ENCODE measurements around the gene RBM38. TPM values are rescaled to one million over a fixed set of nuclear protein-coding genes. Genes with fewer than 3 reads are reported as not detected.

RBM38 gene
- total RNA-seq, 2 experiments from 2014 or later = 142 to 144 TPM

DNA sequence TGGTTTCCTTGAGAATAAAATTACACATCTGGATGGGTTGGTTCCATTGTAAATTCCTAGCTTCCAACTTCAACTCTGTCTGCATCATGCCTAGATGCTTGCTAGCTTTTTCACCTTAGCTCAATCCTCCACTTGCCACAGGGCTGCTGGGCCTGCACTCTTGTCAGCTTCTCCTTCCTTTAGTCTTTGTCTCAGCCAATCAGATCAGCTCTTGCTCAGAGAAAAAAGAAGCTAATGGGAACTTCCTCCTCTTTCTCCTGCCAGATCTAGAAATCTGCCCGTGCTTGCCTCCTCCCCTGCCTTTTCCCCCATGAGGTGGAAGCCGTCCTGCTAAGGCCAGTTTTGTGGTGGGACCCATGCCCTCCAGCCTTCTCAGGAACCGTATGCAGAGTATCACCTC is 21.6 kb upstream of the RBM38 start:
- DNase-seq = no peak
- H3K36me3 Mint-ChIP-seq = peaks cover 19% of the 10 kb centered on the region
- no peak overlapping the region for H3K27ac Mint-ChIP-seq
- H3K9me3 Mint-ChIP-seq = no peaks in the 10 kb centered on the region
- H3K4me3 Mint-ChIP-seq = no peak overlapping the region
- H3K27me3 Mint-ChIP-seq = no peaks in the 10 kb centered on the region
- H3K4me1 Mint-ChIP-seq = peaks cover 12% of the 10 kb centered on the region

DNA sequence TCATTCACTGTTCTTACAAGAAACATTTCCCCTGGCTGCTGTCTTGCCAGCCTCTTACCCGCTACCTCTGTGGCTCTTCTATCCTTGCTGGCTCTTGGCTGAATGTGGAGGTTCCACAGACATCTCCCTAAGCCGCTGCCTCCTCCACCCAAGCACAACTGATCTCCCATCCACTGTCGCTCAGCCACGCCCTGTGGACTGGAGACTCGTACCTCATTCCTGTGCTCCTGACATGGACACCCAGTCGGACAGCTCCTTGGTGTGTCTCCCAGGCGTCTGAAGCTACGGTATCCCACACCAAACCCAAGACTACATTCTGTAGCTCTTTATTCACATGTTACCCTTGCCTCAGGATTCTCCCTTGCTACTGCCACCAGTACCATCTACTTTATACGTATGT is 20.9 kb upstream of the RBM38 start:
- H3K4me1 Mint-ChIP-seq = peaks cover 17% of the 10 kb centered on the region
- no peaks in the 10 kb centered on the region for H3K27me3 Mint-ChIP-seq
- no peak overlapping the region for H3K4me3 Mint-ChIP-seq
- DNase-seq = no peak
- H3K36me3 Mint-ChIP-seq = peaks cover 23% of the 10 kb centered on the region
- H3K9me3 Mint-ChIP-seq = no peaks in the 10 kb centered on the region
- H3K27ac Mint-ChIP-seq = no peak overlapping the region

DNA sequence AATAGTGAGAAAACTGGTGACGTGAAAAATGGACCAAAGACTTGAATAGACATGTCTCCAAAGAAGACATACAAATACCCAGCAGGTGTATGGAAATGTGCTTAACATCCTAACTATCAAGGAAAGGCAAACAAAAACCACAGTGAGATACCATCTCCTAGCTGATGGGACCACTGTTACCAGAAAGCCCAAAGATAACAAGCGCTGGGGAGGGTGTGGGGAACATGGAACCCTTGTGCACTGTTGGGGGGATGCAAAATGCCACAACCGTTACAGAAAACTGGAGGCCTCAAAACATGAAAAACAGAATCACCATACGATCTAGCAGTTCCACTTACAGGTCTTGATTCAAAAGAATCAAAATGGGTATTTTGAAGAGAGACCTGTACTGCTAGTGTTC is 19.8 kb upstream of the RBM38 start:
- Mint-ChIP-seq H3K4me1 (peaks cover 19% of the 10 kb centered on the region), H3K4me3 (no peak overlapping the region), H3K27ac (no peak overlapping the region), H3K36me3 (peaks cover 27% of the 10 kb centered on the region), H3K9me3 (no peaks in the 10 kb centered on the region), H3K27me3 (no peaks in the 10 kb centered on the region)
- no peak for DNase-seq

- H3K36me3 Mint-ChIP-seq = peaks cover 31% of the 10 kb centered on the region
These were observed 19.0 kb upstream of the RBM38 start for GRCh38 chr20:57372157-57372556.

DNA sequence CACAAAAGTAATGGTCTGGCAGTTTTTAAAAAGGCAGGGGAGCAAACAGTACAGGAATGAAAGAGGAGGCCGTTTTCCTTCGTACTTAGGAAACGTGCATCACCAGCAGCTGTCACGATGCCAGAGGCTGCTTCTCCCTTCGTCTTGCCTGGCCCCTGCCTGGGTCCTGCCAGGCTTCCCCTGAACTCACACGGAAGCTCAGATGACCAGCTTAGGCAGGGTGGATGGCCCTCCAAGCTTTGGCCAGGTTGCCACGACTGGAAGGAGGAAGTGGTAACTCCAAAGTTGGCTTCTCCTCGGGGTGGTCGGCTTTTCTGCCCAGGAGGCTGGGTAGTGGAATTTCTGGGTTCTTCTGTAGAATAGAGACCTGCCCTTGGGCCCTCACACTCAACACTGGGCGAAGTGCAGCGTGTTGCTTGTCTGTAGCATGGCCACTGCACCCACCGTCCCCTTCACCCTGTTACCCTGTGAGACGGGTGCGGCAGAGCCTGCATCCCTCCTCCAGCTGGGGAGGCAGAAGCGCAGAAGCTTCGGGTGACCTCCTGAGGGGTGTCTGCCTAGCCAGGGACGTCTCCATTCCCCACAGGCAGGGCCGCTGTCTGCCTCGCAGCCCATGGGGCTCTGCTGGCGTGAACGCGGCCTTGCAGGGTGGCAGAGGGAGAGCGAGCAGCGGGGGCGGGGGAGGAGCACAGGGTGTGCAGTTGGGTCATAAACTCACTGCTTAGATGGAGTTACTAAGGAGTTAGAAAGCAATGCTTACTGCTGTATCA is 18.4 kb upstream of the RBM38 start:
- H3K27me3 Mint-ChIP-seq = no peaks in the 10 kb centered on the region
- peaks cover 22% of the 10 kb centered on the region for H3K4me1 Mint-ChIP-seq
- peaks cover 33% of the 10 kb centered on the region for H3K36me3 Mint-ChIP-seq

More at GRCh38 chr20:57372157-57372556, 19.0 kb upstream of the RBM38 start:
- H3K9me3 Mint-ChIP-seq = no peaks in the 10 kb centered on the region
- DNase-seq = no peak
- no peak overlapping the region for H3K27ac Mint-ChIP-seq
- H3K4me3 Mint-ChIP-seq = no peak overlapping the region
- peaks cover 19% of the 10 kb centered on the region for H3K4me1 Mint-ChIP-seq
- no peaks in the 10 kb centered on the region for H3K27me3 Mint-ChIP-seq

GRCh38 chr20:57374343-57374930 is 16.8 kb upstream of the RBM38 start:
- Mint-ChIP-seq H3K27ac (peak overlapping the region; percentile 27), H3K27me3 (no peaks in the 10 kb centered on the region), H3K36me3 (peaks cover 32% of the 10 kb centered on the region), H3K4me1 (peaks cover 26% of the 10 kb centered on the region), H3K4me3 (no peak overlapping the region), H3K9me3 (no peaks in the 10 kb centered on the region)
- DNase-seq = no peak

More for the DNA sequence above, 18.4 kb upstream of the RBM38 start:
- H3K9me3 Mint-ChIP-seq = no peaks in the 10 kb centered on the region
- no peak overlapping the region for H3K4me3 Mint-ChIP-seq
- no peak for DNase-seq
- no peak overlapping the region for H3K27ac Mint-ChIP-seq

DNA sequence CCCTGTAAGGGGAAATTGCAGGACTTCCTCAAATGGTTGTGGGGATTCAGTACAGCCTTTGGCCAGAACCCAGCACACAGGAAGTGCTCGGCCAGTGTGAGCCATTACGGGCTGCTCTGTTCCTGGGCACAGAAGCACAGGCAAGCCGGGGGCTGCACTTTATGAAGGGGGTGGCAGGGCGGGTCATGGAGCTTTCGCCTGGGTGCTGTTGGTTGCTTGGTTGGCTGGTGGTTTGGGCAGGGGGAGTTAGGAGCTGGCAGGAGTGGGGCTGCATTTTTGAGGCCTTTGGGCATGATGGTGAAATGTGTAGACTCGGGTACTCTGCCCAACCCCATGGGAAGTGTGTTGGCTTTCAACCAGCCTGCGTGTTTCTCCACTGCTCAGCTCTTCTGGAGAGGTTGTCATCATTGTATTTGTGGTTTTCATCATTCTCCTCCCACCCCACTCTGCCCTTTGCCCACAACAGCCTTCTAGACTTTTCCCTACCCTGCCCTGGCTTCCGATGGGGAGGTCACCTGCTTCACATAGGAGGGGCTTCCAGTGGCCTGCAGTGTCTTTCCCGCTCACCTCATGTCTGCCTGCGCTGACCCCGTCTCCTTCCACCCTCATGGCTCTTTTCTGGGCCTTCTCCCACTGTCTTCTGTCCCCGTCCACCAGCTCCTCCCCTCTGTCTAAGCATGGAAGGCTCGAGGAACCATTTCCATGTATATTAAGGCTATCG is 16.1 kb upstream of the RBM38 start:
- Mint-ChIP-seq H3K4me1 (peaks cover 26% of the 10 kb centered on the region), H3K36me3 (peaks cover 30% of the 10 kb centered on the region), H3K4me3 (no peak overlapping the region), H3K9me3 (no peaks in the 10 kb centered on the region), H3K27me3 (no peaks in the 10 kb centered on the region), H3K27ac (peak overlapping the region; percentile 31)
- no peak for DNase-seq

- Mint-ChIP-seq H3K27me3 (no peaks in the 10 kb centered on the region), H3K4me1 (peaks cover 26% of the 10 kb centered on the region), H3K9me3 (no peaks in the 10 kb centered on the region), H3K36me3 (peaks cover 25% of the 10 kb centered on the region), H3K27ac (no peak overlapping the region), H3K4me3 (no peak overlapping the region)
- DNase-seq = no peak
These were observed 15.5 kb upstream of the RBM38 start for GRCh38 chr20:57375652-57376230.

GRCh38 chr20:57377350-57377749 is 13.8 kb upstream of the RBM38 start:
- no peak for DNase-seq
- peaks cover 22% of the 10 kb centered on the region for H3K36me3 Mint-ChIP-seq
- H3K4me3 Mint-ChIP-seq = no peak overlapping the region
- no peaks in the 10 kb centered on the region for H3K27me3 Mint-ChIP-seq
- no peak overlapping the region for H3K27ac Mint-ChIP-seq
- no peaks in the 10 kb centered on the region for H3K9me3 Mint-ChIP-seq
- H3K4me1 Mint-ChIP-seq = peaks cover 36% of the 10 kb centered on the region

GRCh38 chr20:57378107-57378506 is 13.1 kb upstream of the RBM38 start:
- Mint-ChIP-seq H3K27me3 (no peaks in the 10 kb centered on the region), H3K27ac (no peak overlapping the region), H3K9me3 (no peaks in the 10 kb centered on the region), H3K36me3 (peaks cover 22% of the 10 kb centered on the region), H3K4me1 (peaks cover 41% of the 10 kb centered on the region), H3K4me3 (no peak overlapping the region)
- no peak for DNase-seq

DNA sequence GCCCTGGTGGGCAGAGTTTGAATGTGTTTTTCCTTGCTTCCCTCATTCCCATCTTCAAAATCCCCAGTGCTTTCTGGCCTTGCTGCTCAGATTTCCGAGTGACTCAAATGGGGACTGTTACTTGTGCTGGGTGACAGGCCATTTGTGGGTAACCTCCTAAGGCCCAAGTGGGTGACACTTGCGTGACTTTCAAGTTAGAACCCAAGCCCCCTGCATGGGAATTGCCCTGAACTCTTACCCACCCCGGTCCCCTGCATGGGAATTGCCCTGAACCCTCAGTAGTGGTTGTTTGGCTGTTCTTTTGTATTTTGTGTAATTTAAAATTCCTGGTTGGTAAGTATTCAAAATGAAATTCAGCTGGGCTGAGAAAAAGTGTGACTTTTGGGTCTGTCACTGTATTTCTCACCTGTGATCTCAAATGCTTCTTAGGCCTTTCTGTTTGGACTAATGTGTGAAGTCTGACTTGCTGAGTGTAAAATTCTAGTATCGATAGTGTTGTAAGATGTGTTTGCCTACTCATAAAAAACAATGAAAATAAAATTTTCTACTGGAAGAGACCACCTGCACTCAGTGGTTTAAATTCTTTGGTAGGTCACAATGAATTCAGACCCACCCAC is 12.4 kb upstream of the RBM38 start:
- Mint-ChIP-seq H3K4me1 (peaks cover 36% of the 10 kb centered on the region), H3K9me3 (no peaks in the 10 kb centered on the region), H3K27ac (peak overlapping the region; percentile 67), H3K36me3 (peaks cover 20% of the 10 kb centered on the region), H3K4me3 (no peak overlapping the region), H3K27me3 (no peaks in the 10 kb centered on the region)
- DNase-seq = no peak

DNA sequence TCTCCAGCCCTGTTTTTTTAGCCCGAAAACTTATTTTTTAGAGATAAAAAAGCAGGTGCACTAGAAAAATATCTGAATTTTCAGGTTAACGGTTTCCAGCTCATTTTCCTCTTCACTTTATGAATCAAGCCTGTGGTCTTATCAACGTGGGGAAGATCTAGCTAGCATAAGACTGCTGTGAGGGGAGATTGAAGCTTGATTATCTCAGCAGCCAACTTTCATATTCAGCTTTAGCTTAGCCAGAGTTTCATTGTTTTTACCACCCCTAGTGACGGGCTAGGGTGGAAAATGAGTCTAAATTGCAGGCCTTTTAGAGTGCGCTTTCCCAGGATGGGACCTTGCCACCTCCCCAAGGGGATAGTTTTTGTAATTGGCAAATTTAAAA is 11.9 kb upstream of the RBM38 start:
- no peak for DNase-seq
- Mint-ChIP-seq H3K9me3 (no peaks in the 10 kb centered on the region), H3K4me3 (no peak overlapping the region), H3K36me3 (peaks cover 18% of the 10 kb centered on the region), H3K27me3 (no peaks in the 10 kb centered on the region), H3K4me1 (peaks cover 33% of the 10 kb centered on the region), H3K27ac (peak overlapping the region; percentile 67)

DNA sequence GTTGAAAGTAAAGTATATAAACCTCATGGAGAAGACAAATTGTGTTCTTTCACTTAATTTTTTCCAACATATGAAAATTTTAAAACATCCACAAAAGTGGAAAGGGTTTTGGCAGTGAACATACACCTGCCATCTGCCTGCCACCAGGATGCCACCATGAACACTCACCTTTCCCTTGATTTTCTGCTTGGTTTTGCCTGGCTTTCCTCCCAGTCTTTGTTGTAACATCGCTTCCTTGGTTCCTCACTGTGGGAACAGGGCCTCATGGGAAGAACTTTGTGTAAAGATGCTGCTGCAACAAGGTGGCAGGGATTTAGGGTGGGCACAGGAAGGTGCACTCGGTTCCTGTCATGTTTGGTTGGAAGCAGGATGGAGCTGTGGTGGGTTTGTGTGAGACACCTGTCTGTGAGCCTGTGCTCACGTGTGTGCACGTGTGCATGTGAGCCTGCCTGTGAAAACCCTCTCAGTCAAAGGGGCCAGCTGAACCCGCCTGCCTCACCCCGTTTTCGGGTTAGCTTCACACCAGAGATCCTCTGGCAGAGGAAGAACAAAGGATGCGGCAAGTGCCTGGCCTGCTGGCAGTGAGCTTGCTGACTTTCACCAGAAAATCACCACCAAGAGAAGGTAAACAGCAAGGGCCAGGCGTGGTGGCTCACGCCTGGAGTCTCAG is 11.0 kb upstream of the RBM38 start:
- peak overlapping the region; percentile 22 for H3K27ac Mint-ChIP-seq

More for the DNA sequence above, 11.0 kb upstream of the RBM38 start:
- H3K27me3 Mint-ChIP-seq = no peaks in the 10 kb centered on the region
- DNase-seq = no peak
- peaks cover 13% of the 10 kb centered on the region for H3K36me3 Mint-ChIP-seq
- peaks cover 24% of the 10 kb centered on the region for H3K4me1 Mint-ChIP-seq
- H3K4me3 Mint-ChIP-seq = no peak overlapping the region
- H3K9me3 Mint-ChIP-seq = no peaks in the 10 kb centered on the region
